H1 (cell line): Measurements from ENCODE around the gene GGA1. TPM values are rescaled to one million over a fixed set of nuclear protein-coding genes. Genes with fewer than 3 reads are reported as not detected.

Source experiments
- CTCF ChIA-PET: fragments of 300-600 bp; sonication (Branson Sonifier 250); formaldehyde crosslinking; loops from one replicate; lab custom pipeline; 2021; ENCODE audit not compliant: partially characterized antibody; lab: Charles Lee
- POLR2A ChIA-PET: fragments of 300-600 bp; sonication (Branson Sonifier 250); formaldehyde crosslinking; loops from one replicate; lab custom pipeline; 2021; ENCODE audit warnings: inconsistent platforms; ENCODE audit not compliant: partially characterized antibody; lab: Charles Lee
- DNase-seq, 2 experiments: peaks; one replicate each; pipeline versions ENCODE4 v3.0.0 to v3.0.0-alpha.2; 2010 to 2022; ENCODE audit warnings: low spot score in 2 of 2, low read depth in 1 of 2, mixed read lengths in 1 of 2
- FAIRE-seq: peaks from 2 replicates; lab custom pipeline; 2011; peaks lifted over from hg19 to GRCh38; lab: Jason Lieb, UNC
- H2AFZ ChIP-seq: 2 replicates; pipeline ENCODE4 v1.8.1; 2012; ENCODE audit warnings: low read length, inconsistent platforms
- H2AK5ac ChIP-seq: 2 replicates; pipeline ENCODE4 v1.6.1; 2013; ENCODE audit warnings: low read depth, low read length
- H2BK120ac ChIP-seq: replicated peaks from 2 replicates; pipeline ENCODE3; 2013; ENCODE audit warnings: low read depth, low read length, inconsistent platforms
- H2BK12ac ChIP-seq: 2 replicates; pipeline ENCODE4 v1.6.1; 2013; ENCODE audit warnings: low read depth, low read length
- H2BK15ac ChIP-seq: 2 replicates; pipeline ENCODE4 v1.6.1; 2013; ENCODE audit warnings: low read length
- H2BK20ac ChIP-seq: 2 replicates; pipeline ENCODE4 v1.6.1; 2013; ENCODE audit warnings: low read length
- H2BK5ac ChIP-seq: 2 replicates; pipeline ENCODE4 v1.6.1; 2013; ENCODE audit warnings: low read depth, low read length
- H3K14ac ChIP-seq: 2 replicates; pipeline ENCODE4 v1.6.1; 2013; ENCODE audit warnings: inconsistent platforms; ENCODE audit not compliant: insufficient read length
- H3K18ac ChIP-seq: 2 replicates; pipeline ENCODE4 v1.6.1; 2013; ENCODE audit warnings: low read length; ENCODE audit errors: extremely low read depth
- H3K23ac ChIP-seq: 2 replicates; pipeline ENCODE4 v1.6.1; 2013; ENCODE audit warnings: inconsistent platforms; ENCODE audit not compliant: insufficient read length
- H3K23me2 ChIP-seq: 2 replicates; pipeline ENCODE4 v1.6.1; 2013; ENCODE audit warnings: low read depth, low read length
- H3K27ac ChIP-seq: 2 replicates; pipeline ENCODE4 v1.6.1; 2011; ENCODE audit warnings: low read depth, low read length, inconsistent platforms
- H3K27me3 ChIP-seq, 4 experiments: replicated peaks in 1 of 4; 1 replicate in 1 of 4; 2 replicates in 3 of 4; pipeline versions ENCODE4 v1.6.1 to v1.8.1; 2011 to 2013; ENCODE audit warnings: low read length in 3 of 4, mild to moderate bottlenecking in 3 of 4, inconsistent platforms in 2 of 4, mixed read lengths in 2 of 4, moderate library complexity in 1 of 4; ENCODE audit not compliant: control insufficient read depth in 3 of 4, insufficient read depth in 3 of 4; ENCODE audit errors: extremely low read depth in 1 of 4
- H3K36me3 ChIP-seq, 4 experiments: 2 replicates each; pipeline versions ENCODE4 v1.6.1 to v1.8.1; 2011 to 2013; ENCODE audit warnings: mild to moderate bottlenecking in 4 of 4, low read length in 3 of 4, moderate library complexity in 2 of 4, control low read depth in 1 of 4, inconsistent platforms in 1 of 4; ENCODE audit not compliant: insufficient read depth in 4 of 4, control insufficient read depth in 2 of 4
- H3K4ac ChIP-seq: replicated peaks from 2 replicates; pipeline ENCODE3; 2013; ENCODE audit warnings: low read length, low read depth, mixed read lengths, inconsistent platforms; ENCODE audit not compliant: insufficient read length
- H3K4me1 ChIP-seq, 4 experiments: replicated peaks in 1 of 4; 1 replicate in 1 of 4; 2 replicates in 3 of 4; pipeline versions ENCODE4 v1.6.1 to v1.8.1; 2011 to 2013; ENCODE audit warnings: low read length in 3 of 4, inconsistent platforms in 2 of 4, mixed read lengths in 1 of 4; ENCODE audit not compliant: insufficient read depth in 4 of 4, control insufficient read depth in 3 of 4
- H3K4me2 ChIP-seq, 2 experiments: 2 replicates each; pipeline versions ENCODE4 v1.6.1 to v1.8.1; 2011 to 2013; ENCODE audit warnings: low read depth in 2 of 2, low read length in 2 of 2, control low read depth in 1 of 2, inconsistent platforms in 1 of 2, mild to moderate bottlenecking in 1 of 2; ENCODE audit not compliant: insufficient read depth in 1 of 2
- H3K4me3 ChIP-seq, 4 experiments: fragments of 200-600, 300-600 bp in 1 of 4; sonication (generic), shearing (Covaris generic), sonication (Bioruptor Twin) in 1 of 4; 2 replicates each; pipeline versions ENCODE4 v1.5.1 to v1.8.1; 2011 to 2016; ENCODE audit warnings: low read length in 4 of 4, low read depth in 3 of 4, control low read depth in 2 of 4, inconsistent platforms in 2 of 4, mild to moderate bottlenecking in 2 of 4, mixed read lengths in 1 of 4, moderate library complexity in 1 of 4; ENCODE audit not compliant: insufficient read depth in 2 of 4; ENCODE audit errors: extremely low read depth in 1 of 4
- H3K56ac ChIP-seq: replicated peaks from 2 replicates; pipeline ENCODE3; 2013; ENCODE audit warnings: low read depth, mild to moderate bottlenecking, mixed read lengths, low read length, inconsistent platforms; ENCODE audit not compliant: insufficient read length
- H3K79me1 ChIP-seq: 2 replicates; pipeline ENCODE4 v1.6.1; 2013; ENCODE audit warnings: low read depth, low read length, control low read depth
- H3K79me2 ChIP-seq, 2 experiments: 2 replicates each; pipeline versions ENCODE4 v1.6.1 to v1.8.1; 2012 to 2013; ENCODE audit warnings: low read length in 2 of 2, mild to moderate bottlenecking in 2 of 2, inconsistent platforms in 1 of 2; ENCODE audit not compliant: insufficient read depth in 2 of 2, control insufficient read depth in 1 of 2
- H3K9ac ChIP-seq, 4 experiments: replicated peaks in 1 of 4; 1 replicate in 1 of 4; 2 replicates in 3 of 4; pipeline versions ENCODE4 v1.6.1 to v1.8.1; 2011 to 2013; ENCODE audit warnings: low read depth in 3 of 4, low read length in 3 of 4, control low read depth in 2 of 4, mild to moderate bottlenecking in 2 of 4, moderate library complexity in 2 of 4, inconsistent platforms in 1 of 4; ENCODE audit errors: extremely low read depth in 1 of 4
- H3K9me3 ChIP-seq, 2 experiments: 2 replicates each; pipeline versions ENCODE4 v1.6.1 to v1.8.1; 2012 to 2013; ENCODE audit warnings: mild to moderate bottlenecking in 2 of 2, moderate library complexity in 2 of 2, control low read depth in 1 of 2, inconsistent platforms in 1 of 2, low read depth in 1 of 2, low read length in 1 of 2, mixed read lengths in 1 of 2; ENCODE audit not compliant: insufficient read depth in 2 of 2
- H4K20me1 ChIP-seq, 2 experiments: replicated peaks in 1 of 2; 2 replicates each; pipeline versions ENCODE3 to v1.8.1; 2011 to 2013; ENCODE audit warnings: inconsistent platforms in 2 of 2, low read length in 2 of 2, mild to moderate bottlenecking in 1 of 2; ENCODE audit not compliant: insufficient read depth in 2 of 2, control insufficient read depth in 1 of 2
- H4K5ac ChIP-seq: 2 replicates; pipeline ENCODE4 v1.6.1; 2013; ENCODE audit warnings: low read length, low read depth, mixed read lengths, inconsistent platforms; ENCODE audit not compliant: insufficient read length
- H4K8ac ChIP-seq: 2 replicates; pipeline ENCODE4 v1.8.0; 2013; ENCODE audit warnings: mild to moderate bottlenecking, moderate library complexity, low read length, inconsistent platforms; ENCODE audit not compliant: insufficient read depth; ENCODE audit errors: extremely low read depth
- H4K91ac ChIP-seq: replicated peaks from 2 replicates; pipeline ENCODE3; 2013; ENCODE audit warnings: low read length, mixed read lengths, inconsistent platforms; ENCODE audit not compliant: insufficient read length
- ASH2L ChIP-seq: fragments of 200-600, 300-600 bp; sonication (generic); IDR thresholded peaks from one replicate; pipeline ENCODE4 v1.7.1; 2017; ENCODE audit warnings: low read length
- ATF3 ChIP-seq: IDR thresholded peaks from 2 replicates; pipeline ENCODE4 v1.6.1; 2011; ENCODE audit warnings: low read depth, mild to moderate bottlenecking, low read length; ENCODE audit not compliant: insufficient read depth
- BCL11A ChIP-seq, 2 experiments: IDR thresholded peaks; one replicate each; pipeline ENCODE4 v1.6.1; 2011; ENCODE audit warnings: low read depth in 2 of 2, low read length in 2 of 2, mild to moderate bottlenecking in 2 of 2
- BRCA1 ChIP-seq: IDR thresholded peaks from 2 replicates; pipeline ENCODE4 v1.6.1; 2012; ENCODE audit warnings: low read depth, low read length, improper control_type of control experiment
- CHD2 ChIP-seq: IDR thresholded peaks from 2 replicates; pipeline ENCODE4 v1.6.1; 2012; ENCODE audit warnings: low read length, improper control_type of control experiment
- EGR1 ChIP-seq: IDR thresholded peaks from 2 replicates; pipeline ENCODE4 v1.6.1; 2011; ENCODE audit warnings: low read depth, low read length, borderline replicate concordance
- JUN ChIP-seq: IDR thresholded peaks from 2 replicates; pipeline ENCODE4 v1.6.1; 2011; ENCODE audit warnings: low read depth, mild to moderate bottlenecking, improper control_type of control experiment, low read length
- KDM5A ChIP-seq: fragments of 200-600 bp; IDR thresholded peaks from 2 replicates; pipeline ENCODE4 v1.7.1; 2012; ENCODE audit warnings: mild to moderate bottlenecking, low read length, inconsistent platforms, mixed read lengths
- MAX ChIP-seq: IDR thresholded peaks from 2 replicates; pipeline ENCODE4 v1.6.1; 2012; ENCODE audit warnings: inconsistent platforms
- POLR2AphosphoS5 ChIP-seq: IDR thresholded peaks from 2 replicates; pipeline ENCODE4 v1.6.1; 2011; ENCODE audit warnings: low read depth, low read length
- RAD21 ChIP-seq, 2 experiments: IDR thresholded peaks in 1 of 2; conservative IDR thresholded peaks in 1 of 2; 2 replicates each; pipeline ENCODE4 v1.6.1; 2011; ENCODE audit warnings: low read depth in 2 of 2, low read length in 2 of 2, improper control_type of control experiment in 1 of 2, inconsistent platforms in 1 of 2, mild to moderate bottlenecking in 1 of 2, moderate library complexity in 1 of 2
- SP2 ChIP-seq: IDR thresholded peaks from 2 replicates; pipeline ENCODE4 v1.6.1; 2012; ENCODE audit warnings: mild to moderate bottlenecking, low read length, inconsistent platforms
- TAF1 ChIP-seq: IDR thresholded peaks from 2 replicates; pipeline ENCODE4 v1.6.1; 2011; ENCODE audit warnings: mild to moderate bottlenecking, low read depth, low read length
- ZNF274 ChIP-seq: IDR thresholded peaks from 2 replicates; pipeline ENCODE4 v1.7.0; 2012; ENCODE audit warnings: low read length, borderline replicate concordance; ENCODE audit errors: extremely low read depth
- WGBS, 2 experiments: shearing (Covaris generic) in 1 of 2; methylation state at CpG; one replicate each; pipeline versions ENCODE4 v1.1.6 to v1.1.7; 2013 to 2015; ENCODE audit warnings: low lambda C conversion rate in 2 of 2, mixed read lengths in 2 of 2, inconsistent platforms in 1 of 2, low coverage in 1 of 2, missing lambda C conversion rate in 1 of 2; ENCODE audit not compliant: insufficient replicate concordance in 2 of 2, insufficient coverage in 1 of 2, insufficient read length in 1 of 2; ENCODE audit errors: extremely low coverage in 1 of 2, missing lambda C conversion rate in 1 of 2; 5-methylcytosine and 5-hydroxymethylcytosine counted together
- polyA plus RNA-seq, 7 experiments: library from polyadenylated mRNA; depleted of rRNA in 3 of 7; stranded (reverse) in 5 of 7; unstranded in 2 of 7; fragments of >200 nt in 5 of 7; fragments of 200-250 nt in 2 of 7; gene quantifications; 1 replicate in 5 of 7; 2 replicates in 1 of 7; 4 replicates in 1 of 7; pipeline versions ENCODE4 v1.2.1 to v1.2.3, GENCODE V29; 2011 to 2013; ENCODE audit warnings: missing spikeins in 2 of 7, mixed read lengths in 2 of 7
- total RNA-seq: library from RNA; stranded (reverse); fragmentation: NEBNext Ultra II Directional; extraction: Animal tissue kit (Norgen Biotek cat#: 25700); gene quantifications from 2 replicates; pipeline ENCODE4 v1.2.1, GENCODE V29; 2021

The GGA1 gene
- total and polyA plus RNA-seq, 2 of the 8 experiments (the other 6 are each of a cell fraction or from before 2014, with no cell fraction given), result 49.3 to 57.2 TPM

- DNase-seq (no peak), FAIRE-seq (no peak)
- Histone ChIP-seq H3K4me2 (no peak overlapping the region), H4K20me1 (peaks cover 0 to 2% of the 10 kb centered on the region in 2 experiments), H3K79me2 (0 out of 4 replicates have a peak, but pooled peaks cover 0 to 2% of the 10 kb centered on the region in 2 experiments), H3K4me3 (no peak overlapping the region), H4K5ac (no peak overlapping the region), H3K27ac (no peak overlapping the region), H3K9ac (no peak overlapping the region), H2AFZ (no peak overlapping the region), H3K36me3 (no peaks in the 10 kb centered on the region), H3K79me1 (no peaks in the 10 kb centered on the region), H2BK120ac (no peak overlapping the region), H3K4me1 (peaks cover 0 to 19% (median 13%) of the 10 kb centered on the region in 4 experiments; a peak in 6 of 7 replicates), H3K27me3 (peaks cover 0 to 2% (median 0%) of the 10 kb centered on the region in 4 experiments; a peak in 1 of 7 replicates), H3K18ac (no peak overlapping the region), H4K8ac (no peak overlapping the region), H2BK15ac (no peak overlapping the region), H3K23me2 (peaks cover 2% of the 10 kb centered on the region; the same call in 1 of the 2 replicates), H2AK5ac (peak overlapping the region; percentile 24; the same call in 1 of the 2 replicates), H4K91ac (no peak overlapping the region), H2BK5ac (no peak overlapping the region), H3K14ac (no peak overlapping the region), H2BK12ac (0 out of 2 replicates have a peak overlapping the region, but pooled peaks have one; percentile 27), H3K23ac (no peak overlapping the region), H3K4ac (no peak overlapping the region), H3K9me3 (no peaks in the 10 kb centered on the region), H3K56ac (no peak overlapping the region), H2BK20ac (no peak overlapping the region)
- ChIA-PET CTCF (interaction anchor here (0.8 to 16.3 kb wide), 6 partner anchors 12 to 57 kb away, joined by 3 to 261 read pairs (median 4); partner anchors contain the start of genes SH3BP1 and TRIOBP), POLR2A (interaction anchor here (0.5 to 1.6 kb wide), 3 partner anchors 11 to 130 kb away, joined by 3 read pairs; a partner anchor contains a TSS)
- 88% methylated on average over 12 of the region's 12 CpGs; no CpG with 5 or more reads in 1 of the 2 experiments for WGBS, 2 experiments
- TF ChIP-seq CHD2, result no peak
- TF ChIP-seq BRCA1, result no peak
- TF ChIP-seq ATF3, result no peak
- TF ChIP-seq JUN, result no peak
- TF ChIP-seq POLR2AphosphoS5, result no peak
- TF ChIP-seq ASH2L, result no peak
- no peak for TF ChIP-seq BCL11A (IDR thresholded peaks at IDR 0.05; ENCODE audit: low read depth in 2 of 2, low read length in 2 of 2)
- TF ChIP-seq MAX, result no peak
- no peak for TF ChIP-seq RAD21 (IDR thresholded peaks at IDR 0.05 in 1 of 2, conservative IDR thresholded peaks at IDR 0.05 in 1 of 2; ENCODE audit: low read depth in 2 of 2, low read length in 2 of 2)
- TF ChIP-seq EGR1, result no peak
- TF ChIP-seq KDM5A, result no peak
- no peak for TF ChIP-seq SP2
- TF ChIP-seq TAF1, result no peak
- no peak for TF ChIP-seq ZNF274
Measured at GRCh38 chr22:37674248-37674647, 65.6 kb downstream of the GGA1 start.
